GM19467 (cell line): ENCODE results near the gene ORAI3.

ENCODE experiments used
- ATAC-seq: cut with Tn5 transposase; IDR thresholded peaks from one replicate; pipeline ENCODE4 v1.9.1; 2021; ENCODE audit warnings: mild to moderate bottlenecking, moderate library complexity; ENCODE audit not compliant: unreplicated experiment

ORAI3 gene

GRCh38 chr16:30948667-30949649 is at the start of gene ORAI3:
TSS of gene ORAI3 (plus strand) at chr16:30949068. CDS start at chr16:30949290, 222 bp downstream.
- ATAC-seq, result peak; percentile 61

- ATAC-seq, result no peak
Observed at GRCh38 chr16:30899794-30900193, 49.1 kb upstream of the ORAI3 start.

GRCh38 chr16:30900588-30900987 is 48.3 kb upstream of the ORAI3 start:
- no peak for ATAC-seq

- ATAC-seq, result no peak
Observed at GRCh38 chr16:30901201-30902028, 47.5 kb upstream of the ORAI3 start.

- peak; percentile 48 for ATAC-seq
Observed at GRCh38 chr16:30902029-30902972, 46.6 kb upstream of the ORAI3 start.

GRCh38 chr16:30903002-30903401 is 45.9 kb upstream of the ORAI3 start:
- ATAC-seq, result no peak

- no peak for ATAC-seq
Observed at GRCh38 chr16:30903596-30903995, 45.3 kb upstream of the ORAI3 start.

GRCh38 chr16:30904114-30904780 is 44.6 kb upstream of the ORAI3 start:
- ATAC-seq, result no peak

GRCh38 chr16:30907064-30907463 is 41.8 kb upstream of the ORAI3 start:
- no peak for ATAC-seq

GRCh38 chr16:30910427-30911029 is 38.3 kb upstream of the ORAI3 start:
- ATAC-seq, result no peak

GRCh38 chr16:30912794-30913412 is 36.0 kb upstream of the ORAI3 start:
- no peak for ATAC-seq

GRCh38 chr16:30914830-30915229 is 34.0 kb upstream of the ORAI3 start:
- no peak for ATAC-seq

GRCh38 chr16:30918614-30919013 is 30.3 kb upstream of the ORAI3 start:
- no peak for ATAC-seq

- ATAC-seq, result no peak
Observed at GRCh38 chr16:30920891-30921290, 28.0 kb upstream of the ORAI3 start.

- no peak for ATAC-seq
Observed at GRCh38 chr16:30921459-30921747, 27.5 kb upstream of the ORAI3 start.

- no peak for ATAC-seq
Observed at GRCh38 chr16:30921748-30922419, 27.0 kb upstream of the ORAI3 start.

- peak; percentile 77 for ATAC-seq
Observed at GRCh38 chr16:30922420-30922959, 26.4 kb upstream of the ORAI3 start.

- peak; percentile 59 for ATAC-seq
Observed at GRCh38 chr16:30922960-30923535, 25.8 kb upstream of the ORAI3 start.
